HepG2 (cell line): ENCODE measurements around the gene ANKRD27. TPM values are rescaled to one million over a fixed set of nuclear protein-coding genes. Genes with fewer than 3 reads are reported as not detected.
A peak's percentile ranks its signal among the peaks of the same experiment; 100 is the strongest.
"Not testable (repeated sequence)": the region's sequence is repeated elsewhere in the genome, so short reads cannot be mapped to it uniquely, and the experiment has no call there.

Experiments used
- ATAC-seq: fragments of 200-7000 bp; cut with Tn5 transposase; 3 replicates; pipeline ENCODE4 v1.9.1; 2020; ENCODE audit warnings: mild to moderate bottlenecking, moderate library complexity
- BruUV-seq: library from RNA; stranded (reverse); fragments of 400-500 nt; replicated peaks from 2 replicates; lab custom pipeline; 2021; lab: Mats Ljungman, UMichigan
- CTCF ChIA-PET: fragments of 300-600 bp; formaldehyde crosslinking; extraction: SDS; loops from one replicate; lab custom pipeline; 2021; ENCODE audit warnings: low total read pairs, inconsistent platforms, low intra/inter-chr PET ratio; lab: Yijun Ruan, JAX
- POLR2A ChIA-PET: fragments of 350-600 bp; sonication (Branson Sonifier 250); formaldehyde crosslinking; loops from one replicate; lab custom pipeline; 2020; ENCODE audit warnings: antibody characterized with exemption, inconsistent platforms; lab: Yijun Ruan, JAX
- DNase-seq: peaks from one replicate; pipeline ENCODE4 v3.0.0-alpha.2; 2015; ENCODE audit warnings: low spot score
- FAIRE-seq: peaks from 3 replicates; lab custom pipeline; 2011; peaks lifted over from hg19 to GRCh38; lab: Jason Lieb, UNC
- H2AFZ ChIP-seq: one replicate; pipeline ENCODE4 v1.6.1; 2011; ENCODE audit warnings: low read length, inconsistent platforms
- H3K27ac ChIP-seq: fragments of 300-600 bp; 3 replicates; pipeline ENCODE4 v1.8.0; 2011; ENCODE audit warnings: mixed run types, mild to moderate bottlenecking, mixed read lengths, low read length, inconsistent platforms; ENCODE audit not compliant: insufficient read depth; ENCODE audit errors: extremely low read length
- H3K27me3 ChIP-seq, 2 experiments: fragments of 200-600 bp in 1 of 2; 2 replicates in 1 of 2; 3 replicates in 1 of 2; pipeline versions ENCODE4 v1.6.0 to v1.8.0; 2011; ENCODE audit warnings: low read length in 2 of 2, mild to moderate bottlenecking in 2 of 2, moderate library complexity in 2 of 2, inconsistent platforms in 1 of 2; ENCODE audit not compliant: insufficient read depth in 2 of 2, control insufficient read depth in 1 of 2
- H3K36me3 ChIP-seq, 2 experiments: fragments of 200-600 bp in 1 of 2; replicated peaks in 1 of 2; 2 replicates in 1 of 2; 3 replicates in 1 of 2; pipeline versions ENCODE4 v1.5.1 to v1.8.0; 2011; ENCODE audit warnings: low read length in 2 of 2, inconsistent platforms in 1 of 2; ENCODE audit not compliant: insufficient read depth in 2 of 2, control insufficient read depth in 1 of 2
- H3K4me1 ChIP-seq: 2 replicates; pipeline ENCODE4 v1.5.1; 2012; ENCODE audit warnings: low read length, inconsistent platforms; ENCODE audit not compliant: insufficient read depth
- H3K4me2 ChIP-seq: 2 replicates; pipeline ENCODE4 v1.6.0; 2011; ENCODE audit warnings: low read depth, low read length, inconsistent platforms
- H3K4me3 ChIP-seq, 3 experiments: fragments of 200-600 bp in 1 of 3; sonication (generic), shearing (Covaris generic) in 1 of 3; replicated peaks in 1 of 3; 2 replicates each; pipeline ENCODE4 v1.5.1; 2011 to 2016; ENCODE audit warnings: low read length in 3 of 3, inconsistent platforms in 2 of 3, low read depth in 2 of 3, mild to moderate bottlenecking in 2 of 3, control low read depth in 1 of 3, mixed read lengths in 1 of 3; ENCODE audit not compliant: insufficient read depth in 1 of 3
- H3K79me2 ChIP-seq: one replicate; pipeline ENCODE4 v1.6.1; 2011; ENCODE audit warnings: low read length, inconsistent platforms; ENCODE audit not compliant: insufficient read depth
- H3K9ac ChIP-seq: 2 replicates; pipeline ENCODE4 v1.6.0; 2011; ENCODE audit warnings: mild to moderate bottlenecking, low read depth, low read length, inconsistent platforms; ENCODE audit not compliant: insufficient read depth
- H3K9me3 ChIP-seq: 2 replicates; pipeline ENCODE4 v1.5.1; 2012; ENCODE audit warnings: mild to moderate bottlenecking, low read length
- H4K20me1 ChIP-seq: 2 replicates; pipeline ENCODE4 v1.6.0; 2011; ENCODE audit warnings: inconsistent platforms, mild to moderate bottlenecking, low read length, moderate library complexity; ENCODE audit not compliant: insufficient read depth
- ARNTL ChIP-seq: sonication (generic); formaldehyde crosslinking; IDR thresholded peaks from 2 replicates; pipeline ENCODE4 v1.4.0; 2020; ENCODE audit warnings: mild to moderate bottlenecking, missing genetic modification reagents
- EED ChIP-seq: sonication (generic); formaldehyde crosslinking; IDR thresholded peaks from 2 replicates; pipeline ENCODE4 v1.5.0; 2020; ENCODE audit warnings: mild to moderate bottlenecking, missing genetic modification reagents
- HOXD1 ChIP-seq: sonication (generic); formaldehyde crosslinking; IDR thresholded peaks from 2 replicates; pipeline ENCODE4 v1.5.0; 2020; ENCODE audit warnings: missing genetic modification reagents
- KDM6A ChIP-seq: IDR thresholded peaks from 2 replicates; pipeline ENCODE4 v1.6.1; 2016; ENCODE audit warnings: low read depth
- MAFF ChIP-seq: IDR thresholded peaks from 2 replicates; pipeline ENCODE4 v1.6.1; 2011; ENCODE audit warnings: low read depth, low read length, improper control_type of control experiment
- MAFK ChIP-seq, 2 experiments: IDR thresholded peaks in 1 of 2; conservative IDR thresholded peaks in 1 of 2; 2 replicates each; pipeline ENCODE4 v1.6.1; 2011; ENCODE audit warnings: improper control_type of control experiment in 2 of 2, low read length in 2 of 2
- NFYB ChIP-seq: sonication (generic); formaldehyde crosslinking; IDR thresholded peaks from 2 replicates; pipeline ENCODE4 v1.4.0; 2020; ENCODE audit warnings: missing genetic modification reagents
- NFYC ChIP-seq: IDR thresholded peaks from 2 replicates; pipeline ENCODE4 v1.6.1; 2016; ENCODE audit warnings: missing genetic modification reagents, missing compliant biosample characterization
- SOX13 ChIP-seq, 3 experiments: fragments of 450-650 bp in 1 of 3; sonication (generic) in 1 of 3; formaldehyde crosslinking in 1 of 3; IDR thresholded peaks in 2 of 3; conservative IDR thresholded peaks in 1 of 3; 2 replicates each; pipeline versions ENCODE4 v1.5.0 to v1.6.1; 2016 to 2020; ENCODE audit warnings: antibody characterized with exemption in 1 of 3, mild to moderate bottlenecking in 1 of 3, missing compliant biosample characterization in 1 of 3, missing genetic modification reagents in 1 of 3, moderate library complexity in 1 of 3
- TRIM22 ChIP-seq: fragments of 450-650 bp; IDR thresholded peaks from 2 replicates; pipeline ENCODE4 v1.6.1; 2017
- ZBTB49 ChIP-seq: sonication (generic); formaldehyde crosslinking; IDR thresholded peaks from 2 replicates; pipeline ENCODE4 v1.4.0; 2020; ENCODE audit warnings: missing genetic modification reagents, borderline replicate concordance
- ZNF124 ChIP-seq: sonication (generic); formaldehyde crosslinking; IDR thresholded peaks from 2 replicates; pipeline ENCODE4 v1.4.0; 2020; ENCODE audit warnings: missing genetic modification reagents
- ZNF30 ChIP-seq: sonication (generic); formaldehyde crosslinking; IDR thresholded peaks from 2 replicates; pipeline ENCODE4 v1.5.0; 2020; ENCODE audit warnings: mild to moderate bottlenecking, missing genetic modification reagents
- ZNF549 ChIP-seq: sonication (generic); formaldehyde crosslinking; IDR thresholded peaks from 2 replicates; pipeline ENCODE4 v1.5.0; 2020; ENCODE audit warnings: missing genetic modification reagents
- WGBS: methylation state at CpG from one replicate; pipeline ENCODE4 v1.1.6; 2017; ENCODE audit warnings: low lambda C conversion rate; 5-methylcytosine and 5-hydroxymethylcytosine counted together
- in situ Hi-C: cut with HindIII; loops from 2 replicates; pipeline ENCODE4 v1.10.0; 2017; ENCODE audit warnings: low pct_unique_long_range_greater_than_20kb; ENCODE audit not compliant: extremely low pct_ligation_motif_present
- intact Hi-C: fragments of 100-400 bp; cut with micrococcal nuclease; formaldehyde crosslinking; loops from one replicate; pipeline ENCODE4 v1.10.0; 2022; ENCODE audit not compliant: unreplicated experiment
- polyA plus RNA-seq, 8 experiments: library from polyadenylated mRNA; depleted of rRNA in 3 of 8; stranded (reverse) in 7 of 8; unstranded in 1 of 8; fragments of >200 nt; fragmentation: Illumina TruSeq in 4 of 8; extraction: Trizol in 4 of 8; gene quantifications; 2 replicates each; pipeline versions ENCODE4 v1.2.1 to v1.2.3, GENCODE V29; 2011 to 2016; ENCODE audit warnings: low read depth in 4 of 8, missing spikeins in 1 of 8, mixed read lengths in 1 of 8; ENCODE audit not compliant: insufficient read depth in 1 of 8
- total RNA-seq, 5 experiments: library from RNA; depleted of rRNA; stranded (reverse); fragments of >200 nt; fragmentation: Illumina TruSeq; extraction: Trizol; gene quantifications; 2 replicates each; pipeline ENCODE4 v1.2.3, GENCODE V29; 2016; ENCODE audit warnings: low read depth in 1 of 5

Gene ANKRD27
- total and polyA plus RNA-seq, 2 of the 13 experiments (the other 11 are each of a cell fraction or from before 2014, with no cell fraction given): 22.2 to 23.7 TPM

- TF ChIP-seq ZBTB49 (CRISPR knock-in tag) (no peak), ARNTL (CRISPR knock-in tag) (no peak), ZNF30 (CRISPR knock-in tag) (no peak), ZNF549 (CRISPR knock-in tag) (no peak), ZNF124 (CRISPR knock-in tag) (no peak), EED (CRISPR knock-in tag) (no peak), SOX13 (IDR thresholded peaks at IDR 0.05) (no peak), SOX13 (CRISPR knock-in tag; conservative IDR thresholded peaks at IDR 0.05 in 1 of 2, IDR thresholded peaks at IDR 0.05 in 1 of 2) (peak in 1 of 2 experiments; percentile 59; a peak in 1 of 4 replicates), KDM6A (CRISPR knock-in tag) (no peak), HOXD1 (CRISPR knock-in tag) (0 out of 2 replicates have a peak, but pooled peaks have one; percentile 71), TRIM22 (no peak)
Observed at GRCh38 chr19:32702010-32702409, 27.0 kb upstream of the ANKRD27 start (continued).

GRCh38 chr19:32700129-32700528, 25.1 kb upstream of the ANKRD27 start:
- 0 out of 2 replicates have a peak, but pooled peaks have one; percentile 23 for TF ChIP-seq NFYC (CRISPR knock-in tag)
- TF ChIP-seq MAFK (conservative IDR thresholded peaks at IDR 0.05 in 1 of 2, IDR thresholded peaks at IDR 0.05 in 1 of 2; ENCODE audit: low read length in 2 of 2): peak in 1 of 2 experiments; percentile 27; a peak in 1 of 4 replicates
- peak; percentile 23; the same call in 1 of the 2 replicates for TF ChIP-seq MAFF
- peak; percentile 40 for TF ChIP-seq NFYB (CRISPR knock-in tag)
- CTCF ChIA-PET, H3K79me2 ChIP-seq, H2AFZ ChIP-seq, DNase-seq, BruUV-seq, H3K9ac ChIP-seq, ATAC-seq, H3K4me2 ChIP-seq, H3K27me3 ChIP-seq, intact Hi-C loops, H3K27ac ChIP-seq, H3K4me3 ChIP-seq, in situ Hi-C loops, FAIRE-seq, H3K36me3 ChIP-seq: not testable (repeated sequence)
- WGBS: 96% methylated on average over 7 of the region's 7 CpGs
- Histone ChIP-seq H4K20me1 (peaks cover 22% of the 10 kb centered on the region), H3K9me3 (peaks cover 20% of the 10 kb centered on the region), H3K4me1 (peaks cover 16% of the 10 kb centered on the region)
- POLR2A ChIA-PET: interaction anchor here (0.7 kb wide), 1 partner anchor 9 kb away, joined by 3 read pairs; the partner anchor contains the start of gene NUDT19
